ENCODE results near the gene NPAT.
"Not testable (repeated sequence)": the region's sequence is repeated elsewhere in the genome, so short reads cannot be mapped to it uniquely, and the experiment has no call there.

NPAT gene

GRCh38 chr11:108148556-108148955 is 73.9 kb downstream of the NPAT start:
- DNase-seq: no peak

GRCh38 chr11:108147150-108147549 is 75.3 kb downstream of the NPAT start:
- no peak for DNase-seq

GRCh38 chr11:108144615-108145014 is 77.8 kb downstream of the NPAT start:
- no peak for DNase-seq

- no peak for DNase-seq
Observed at GRCh38 chr11:108142304-108142703, 80.1 kb downstream of the NPAT start.

GRCh38 chr11:108137212-108137611 is 85.2 kb downstream of the NPAT start:
- no peak for DNase-seq

- no peak for DNase-seq
Observed at GRCh38 chr11:108135845-108136544, 86.4 kb downstream of the NPAT start.

- DNase-seq: not testable (repeated sequence)
Observed at GRCh38 chr11:108132993-108133538, 89.4 kb downstream of the NPAT start.

GRCh38 chr11:108131993-108132392 is 90.4 kb downstream of the NPAT start:
- DNase-seq: no peak

- no peak for DNase-seq
Observed at GRCh38 chr11:108128772-108129171, 93.7 kb downstream of the NPAT start.

- no peak for DNase-seq
Observed at GRCh38 chr11:108125096-108125495, 97.3 kb downstream of the NPAT start.

- DNase-seq: no peak
Observed at GRCh38 chr11:108122166-108122628, 100.2 kb downstream of the NPAT start.

GRCh38 chr11:108121274-108122155 is 100.9 kb downstream of the NPAT start, which contains the start of gene ACAT1:
ACAT1 (plus strand) TSS chr11:108121567; CDS start chr11:108121607, 40 bp downstream.
- peak; percentile 97 for DNase-seq

GRCh38 chr11:108120936-108121273 is 101.5 kb downstream of the NPAT start:
- DNase-seq: not testable (repeated sequence)

- no peak for DNase-seq
Observed at GRCh38 chr11:108117746-108118371, 104.6 kb downstream of the NPAT start.

- peak; percentile 88 for DNase-seq
Observed at GRCh38 chr11:108115500-108116140, 106.8 kb downstream of the NPAT start.

- no peak for DNase-seq
Observed at GRCh38 chr11:108112057-108112456, 110.4 kb downstream of the NPAT start.

- no peak for DNase-seq
Observed at GRCh38 chr11:108111126-108111525, 111.3 kb downstream of the NPAT start.
